Calu3 (cell line): ENCODE measurements around the gene IHH. TPM values are rescaled to one million over a fixed set of nuclear protein-coding genes. Genes with fewer than 3 reads are reported as not detected.

Source experiments
- BruUV-seq: library from RNA; stranded (reverse); fragments of 400-500 nt; replicated peaks from 2 replicates; lab custom pipeline; 2021; lab: Mats Ljungman, UMichigan
- CTCF ChIA-PET: fragments of 300-600 bp; sonication (Branson Sonifier 250); formaldehyde crosslinking; loops from one replicate; lab custom pipeline; 2022; ENCODE audit warnings: antibody characterized with exemption; lab: Charles Lee
- DNase-seq: peaks from one replicate; pipeline ENCODE4 v3.0.0; 2022
- H3K27ac Mint-ChIP-seq: one replicate; pipeline ENCODE4 v1.8.0; 2022; ENCODE audit warnings: mixed read lengths; ENCODE audit not compliant: unreplicated experiment
- H3K27me3 Mint-ChIP-seq: one replicate; pipeline ENCODE4 v1.8.0; 2022; ENCODE audit warnings: mixed read lengths; ENCODE audit not compliant: unreplicated experiment
- H3K36me3 Mint-ChIP-seq: one replicate; pipeline ENCODE4 v1.8.0; 2022; ENCODE audit warnings: mild to moderate bottlenecking, moderate library complexity, mixed read lengths; ENCODE audit not compliant: insufficient read depth, unreplicated experiment
- H3K4me1 Mint-ChIP-seq: one replicate; pipeline ENCODE4 v1.8.0; 2022; ENCODE audit warnings: mild to moderate bottlenecking, low read depth, mixed read lengths; ENCODE audit not compliant: unreplicated experiment
- H3K4me3 Mint-ChIP-seq: one replicate; pipeline ENCODE4 v1.8.0; 2022; ENCODE audit warnings: mild to moderate bottlenecking, low read depth, moderate library complexity, mixed read lengths; ENCODE audit not compliant: unreplicated experiment
- H3K9me3 Mint-ChIP-seq: one replicate; pipeline ENCODE4 v1.8.0; 2022; ENCODE audit warnings: low read depth, mixed read lengths; ENCODE audit not compliant: unreplicated experiment
- intact Hi-C: fragments of 100-400 bp; cut with micrococcal nuclease; formaldehyde crosslinking; loops from one replicate; pipeline ENCODE4 v1.10.0; 2022; ENCODE audit not compliant: unreplicated experiment
- total RNA-seq: library from RNA; stranded (reverse); gene quantifications from 2 replicates; pipeline ENCODE4 v1.2.3, GENCODE V29; 2022
- TF ChIP-seq, protein P1 (sequence below): fragments of 200-600 bp; IDR thresholded peaks from one replicate; pipeline ENCODE4 v1.8.0; 2022; ENCODE audit warnings: antibody characterized with exemption; ENCODE audit not compliant: unreplicated experiment

Gene IHH
- total RNA-seq, 1 experiment from 2014 or later, result 9.0 TPM

- Mint-ChIP-seq H3K4me1 (peaks cover 9% of the 10 kb centered on the region), H3K27ac (no peak overlapping the region), H3K27me3 (peaks cover 27% of the 10 kb centered on the region), H3K36me3 (no peaks in the 10 kb centered on the region), H3K4me3 (no peak overlapping the region), H3K9me3 (no peaks in the 10 kb centered on the region)
- intact Hi-C loops, result no loop called here
- CTCF ChIA-PET, result interaction anchor here (0.6 to 1.3 kb wide), 3 partner anchors 11 to 60 kb away, joined by 3 to 4 read pairs (median 3); no protein-coding TSS in a partner anchor
- TF ChIP-seq, protein P1, sequence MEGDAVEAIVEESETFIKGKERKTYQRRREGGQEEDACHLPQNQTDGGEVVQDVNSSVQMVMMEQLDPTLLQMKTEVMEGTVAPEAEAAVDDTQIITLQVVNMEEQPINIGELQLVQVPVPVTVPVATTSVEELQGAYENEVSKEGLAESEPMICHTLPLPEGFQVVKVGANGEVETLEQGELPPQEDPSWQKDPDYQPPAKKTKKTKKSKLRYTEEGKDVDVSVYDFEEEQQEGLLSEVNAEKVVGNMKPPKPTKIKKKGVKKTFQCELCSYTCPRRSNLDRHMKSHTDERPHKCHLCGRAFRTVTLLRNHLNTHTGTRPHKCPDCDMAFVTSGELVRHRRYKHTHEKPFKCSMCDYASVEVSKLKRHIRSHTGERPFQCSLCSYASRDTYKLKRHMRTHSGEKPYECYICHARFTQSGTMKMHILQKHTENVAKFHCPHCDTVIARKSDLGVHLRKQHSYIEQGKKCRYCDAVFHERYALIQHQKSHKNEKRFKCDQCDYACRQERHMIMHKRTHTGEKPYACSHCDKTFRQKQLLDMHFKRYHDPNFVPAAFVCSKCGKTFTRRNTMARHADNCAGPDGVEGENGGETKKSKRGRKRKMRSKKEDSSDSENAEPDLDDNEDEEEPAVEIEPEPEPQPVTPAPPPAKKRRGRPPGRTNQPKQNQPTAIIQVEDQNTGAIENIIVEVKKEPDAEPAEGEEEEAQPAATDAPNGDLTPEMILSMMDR, result no peak
- no TSS peak for BruUV-seq
- no peak for DNase-seq
Observed at GRCh38 chr2:219065484-219065883, 4.8 kb upstream of the IHH start.

- TF ChIP-seq, protein P1, result no peak
- CTCF ChIA-PET, result interaction anchor here (1.4 kb wide), 1 partner anchor 32 kb away, joined by 3 read pairs; no protein-coding TSS in a partner anchor
- Mint-ChIP-seq H3K27me3 (peaks cover 27% of the 10 kb centered on the region), H3K4me3 (no peak overlapping the region), H3K36me3 (peaks cover 28% of the 10 kb centered on the region), H3K27ac (no peak overlapping the region), H3K9me3 (no peaks in the 10 kb centered on the region), H3K4me1 (peaks cover 21% of the 10 kb centered on the region)
- no peak for DNase-seq
- no TSS peak for BruUV-seq
- intact Hi-C loops, result no loop called here
Observed at GRCh38 chr2:219062081-219062480, 1.4 kb upstream of the IHH start.

GRCh38 chr2:219059725-219060682, 717 bp downstream of the IHH start:
- Mint-ChIP-seq H3K27me3 (peaks cover 27% of the 10 kb centered on the region), H3K9me3 (no peaks in the 10 kb centered on the region), H3K36me3 (peaks cover 44% of the 10 kb centered on the region), H3K4me1 (peaks cover 36% of the 10 kb centered on the region), H3K4me3 (peak overlapping the region; percentile 76), H3K27ac (peak overlapping the region; percentile 28)
- TSS peak; percentile 44 for BruUV-seq
- CTCF ChIA-PET, result interaction anchor here (0.7 to 4.3 kb wide), 10 partner anchors 10 to 94 kb away, joined by 3 to 52 read pairs (median 6); no protein-coding TSS in a partner anchor
- intact Hi-C loops, result loop anchor here (5.0 kb wide), 1 partner anchor 42 kb away; no protein-coding TSS in a partner anchor
- DNase-seq, result peak; percentile 31
- TF ChIP-seq, protein P1, result no peak

- H3K4me3 Mint-ChIP-seq, result peak overlapping the region; percentile 76
- H3K36me3 Mint-ChIP-seq, result peaks cover 44% of the 10 kb centered on the region
- CTCF ChIA-PET, result interaction anchor here (0.7 to 4.3 kb wide), 12 partner anchors 11 to 95 kb away, joined by 3 to 52 read pairs (median 6); no protein-coding TSS in a partner anchor
- intact Hi-C loops, result loop anchor here (5.0 kb wide), 1 partner anchor 43 kb away; no protein-coding TSS in a partner anchor
- DNase-seq, result peak; percentile 13
- no TSS peak for BruUV-seq
- H3K4me1 Mint-ChIP-seq, result peaks cover 36% of the 10 kb centered on the region
- TF ChIP-seq, protein P1, result no peak
- no peaks in the 10 kb centered on the region for H3K9me3 Mint-ChIP-seq
- peaks cover 27% of the 10 kb centered on the region for H3K27me3 Mint-ChIP-seq
- H3K27ac Mint-ChIP-seq, result peak overlapping the region; percentile 28
Observed at GRCh38 chr2:219059375-219059724, 1.4 kb downstream of the IHH start.
